ENCODE data around the gene RPL28.

RPL28 gene

GRCh38 chr19:55441692-55442321 is 56.1 kb downstream of the RPL28 start:
- Histone ChIP-seq H3K27me3 (ENCODE audit: insufficient read depth, low read depth, severe bottlenecking) (peaks cover 12% of the 10 kb centered on the region), H3K4me3 (ENCODE audit: low read depth, low read length) (peak overlapping the region; percentile 35), H3K9me3 (ENCODE audit: severe bottlenecking) (no peaks in the 10 kb centered on the region), H3K36me3 (no peaks in the 10 kb centered on the region), H3K27ac (no peak overlapping the region)
- TF ChIP-seq, protein P1, sequence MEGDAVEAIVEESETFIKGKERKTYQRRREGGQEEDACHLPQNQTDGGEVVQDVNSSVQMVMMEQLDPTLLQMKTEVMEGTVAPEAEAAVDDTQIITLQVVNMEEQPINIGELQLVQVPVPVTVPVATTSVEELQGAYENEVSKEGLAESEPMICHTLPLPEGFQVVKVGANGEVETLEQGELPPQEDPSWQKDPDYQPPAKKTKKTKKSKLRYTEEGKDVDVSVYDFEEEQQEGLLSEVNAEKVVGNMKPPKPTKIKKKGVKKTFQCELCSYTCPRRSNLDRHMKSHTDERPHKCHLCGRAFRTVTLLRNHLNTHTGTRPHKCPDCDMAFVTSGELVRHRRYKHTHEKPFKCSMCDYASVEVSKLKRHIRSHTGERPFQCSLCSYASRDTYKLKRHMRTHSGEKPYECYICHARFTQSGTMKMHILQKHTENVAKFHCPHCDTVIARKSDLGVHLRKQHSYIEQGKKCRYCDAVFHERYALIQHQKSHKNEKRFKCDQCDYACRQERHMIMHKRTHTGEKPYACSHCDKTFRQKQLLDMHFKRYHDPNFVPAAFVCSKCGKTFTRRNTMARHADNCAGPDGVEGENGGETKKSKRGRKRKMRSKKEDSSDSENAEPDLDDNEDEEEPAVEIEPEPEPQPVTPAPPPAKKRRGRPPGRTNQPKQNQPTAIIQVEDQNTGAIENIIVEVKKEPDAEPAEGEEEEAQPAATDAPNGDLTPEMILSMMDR (IDR thresholded peaks at IDR 0.05; ENCODE audit: low read depth, low read length), result no peak
- peak; percentile 79 for DNase-seq

DNA sequence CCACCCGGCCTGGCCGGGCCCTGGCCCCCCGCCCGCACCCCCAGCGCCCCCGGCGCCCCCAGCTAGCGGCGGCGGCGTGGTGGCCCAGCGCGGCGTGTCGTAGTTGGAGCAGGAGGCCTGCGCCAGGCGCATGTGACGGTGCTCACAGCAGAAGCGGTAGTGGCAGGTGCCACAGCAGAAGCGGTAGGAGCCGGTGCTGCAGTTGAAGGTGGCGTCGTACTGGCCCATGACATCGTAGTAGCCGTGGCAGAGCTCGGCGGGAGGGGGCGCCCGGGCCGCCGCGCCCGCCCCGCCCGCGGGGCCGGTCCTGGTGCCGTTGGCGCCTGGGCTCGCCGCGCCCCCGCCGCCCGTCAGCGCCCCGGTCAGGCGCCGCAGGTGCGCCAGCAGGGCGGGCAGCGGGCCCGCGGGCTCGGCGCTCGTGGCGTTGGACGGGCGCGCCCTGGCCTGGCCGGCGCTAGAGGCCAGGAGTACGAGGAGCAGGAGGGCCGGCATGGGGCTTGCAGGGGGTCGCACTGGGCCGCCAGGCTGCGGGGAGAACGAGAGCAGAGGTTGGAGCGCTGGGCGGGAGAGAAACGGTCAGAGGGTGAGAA is 56.7 kb downstream of the RPL28 start:
- peak; percentile 60 for DNase-seq
- Histone ChIP-seq H3K27me3 (ENCODE audit: insufficient read depth, low read depth, severe bottlenecking) (peaks cover 12% of the 10 kb centered on the region), H3K9me3 (ENCODE audit: severe bottlenecking) (no peaks in the 10 kb centered on the region), H3K4me3 (ENCODE audit: low read depth, low read length) (peak overlapping the region; percentile 38), H3K36me3 (no peaks in the 10 kb centered on the region), H3K27ac (no peak overlapping the region)
- TF ChIP-seq, protein P1 (IDR thresholded peaks at IDR 0.05; ENCODE audit: low read depth, low read length), result no peak

GRCh38 chr19:55443045-55443823 is 57.5 kb downstream of the RPL28 start, which contains the start of gene SHISA7:
SHISA7 (minus strand) TSS chr19:55443300; CDS start chr19:55442863, 437 bp downstream.
- no peak within 1 kb of the TSS for H3K27ac ChIP-seq
- peak; percentile 54 for DNase-seq
- H3K27me3 ChIP-seq (ENCODE audit: insufficient read depth, low read depth, severe bottlenecking), result peaks cover 12% of the 10 kb centered on the region
- TF ChIP-seq, protein P1 (IDR thresholded peaks at IDR 0.05; ENCODE audit: low read depth, low read length), result no peak
- no peaks in the 10 kb centered on the region for H3K36me3 ChIP-seq
- peak within 1 kb of the TSS; percentile 38 for H3K4me3 ChIP-seq (ENCODE audit: low read depth, low read length)
- no peaks in the 10 kb centered on the region for H3K9me3 ChIP-seq (ENCODE audit: severe bottlenecking)

GRCh38 chr19:55443824-55444480 is 58.2 kb downstream of the RPL28 start:
- no peak for DNase-seq
- H3K27me3 ChIP-seq (ENCODE audit: insufficient read depth, low read depth, severe bottlenecking), result peaks cover 12% of the 10 kb centered on the region
- H3K27ac ChIP-seq, result no peak overlapping the region
- H3K4me3 ChIP-seq (ENCODE audit: low read depth, low read length), result no peak overlapping the region
- TF ChIP-seq, protein P1 (IDR thresholded peaks at IDR 0.05; ENCODE audit: low read depth, low read length), result no peak
- H3K36me3 ChIP-seq, result no peaks in the 10 kb centered on the region
- no peaks in the 10 kb centered on the region for H3K9me3 ChIP-seq (ENCODE audit: severe bottlenecking)

GRCh38 chr19:55444646-55445045 is 58.9 kb downstream of the RPL28 start:
- H3K27me3 ChIP-seq (ENCODE audit: insufficient read depth, low read depth, severe bottlenecking), result peaks cover 12% of the 10 kb centered on the region
- H3K27ac ChIP-seq, result no peak overlapping the region

More at GRCh38 chr19:55444646-55445045, 58.9 kb downstream of the RPL28 start:
- DNase-seq, result no peak
- no peaks in the 10 kb centered on the region for H3K9me3 ChIP-seq (ENCODE audit: severe bottlenecking)
- no peak overlapping the region for H3K4me3 ChIP-seq (ENCODE audit: low read depth, low read length)
- TF ChIP-seq, protein P1 (IDR thresholded peaks at IDR 0.05; ENCODE audit: low read depth, low read length), result no peak
- H3K36me3 ChIP-seq, result no peaks in the 10 kb centered on the region

Data from WERI-Rb-1 (cell line).